GM21528 (cell line): ENCODE measurements around the gene MEDAG.
"Not testable (repeated sequence)": the region's sequence is repeated elsewhere in the genome, so short reads cannot be mapped to it uniquely, and the experiment has no call there.

Experiments used
- ATAC-seq: cut with Tn5 transposase; IDR thresholded peaks from one replicate; pipeline ENCODE4 v1.9.1; 2021; ENCODE audit warnings: mild to moderate bottlenecking, moderate library complexity; ENCODE audit not compliant: unreplicated experiment, low FRiP score

MEDAG gene

GRCh38 chr13:30906411-30907051 is 460 bp downstream of the MEDAG start:
- ATAC-seq, result no peak

GRCh38 chr13:30907121-30907861 is 1.2 kb downstream of the MEDAG start:
- no peak for ATAC-seq

- no peak for ATAC-seq
Measured at GRCh38 chr13:30908416-30908980, 2.4 kb downstream of the MEDAG start.

- ATAC-seq, result no peak
Measured at GRCh38 chr13:30910676-30911075, 4.6 kb downstream of the MEDAG start.

- no peak for ATAC-seq
Measured at GRCh38 chr13:30915691-30916541, 9.8 kb downstream of the MEDAG start.

GRCh38 chr13:30916991-30917390 is 10.9 kb downstream of the MEDAG start:
- no peak for ATAC-seq

GRCh38 chr13:30918662-30919405 is 12.8 kb downstream of the MEDAG start:
- no peak for ATAC-seq

GRCh38 chr13:30920162-30920909 is 14.3 kb downstream of the MEDAG start:
- ATAC-seq, result no peak

- ATAC-seq, result no peak
Measured at GRCh38 chr13:30923418-30923817, 17.3 kb downstream of the MEDAG start.

- no peak for ATAC-seq
Measured at GRCh38 chr13:30924721-30925120, 18.6 kb downstream of the MEDAG start.

- no peak for ATAC-seq
Measured at GRCh38 chr13:30925429-30925828, 19.4 kb downstream of the MEDAG start.

- no peak for ATAC-seq
Measured at GRCh38 chr13:30926781-30927180, 20.7 kb downstream of the MEDAG start.

GRCh38 chr13:30927188-30927587 is 21.1 kb downstream of the MEDAG start:
- ATAC-seq, result not testable (repeated sequence)

GRCh38 chr13:30927595-30927994 is 21.5 kb downstream of the MEDAG start:
- ATAC-seq, result no peak

GRCh38 chr13:30928978-30929377 is 22.9 kb downstream of the MEDAG start:
- no peak for ATAC-seq

GRCh38 chr13:30932481-30933353 is 26.6 kb downstream of the MEDAG start, which contains the start of gene TEX26:
Gene TEX26, plus strand, starts transcription at chr13:30932656. Its CDS starts 60 bp downstream, at chr13:30932716.
- ATAC-seq, result no peak

GRCh38 chr13:30933354-30933670 is 27.2 kb downstream of the MEDAG start:
- ATAC-seq, result no peak

- no peak for ATAC-seq
Measured at GRCh38 chr13:30934381-30934780, 28.3 kb downstream of the MEDAG start.

GRCh38 chr13:30934803-30935202 is 28.7 kb downstream of the MEDAG start:
- ATAC-seq, result no peak
